IMR-90 (cell line): ENCODE measurements around the gene HS3ST5. TPM values are rescaled to one million over a fixed set of nuclear protein-coding genes. Genes with fewer than 3 reads are reported as not detected.

Source experiments
- ATAC-seq: fragments of 200-7000 bp; cut with Tn5 transposase; 2 replicates; pipeline ENCODE4 v1.9.1; 2020; ENCODE audit warnings: low read depth, mild to moderate bottlenecking, moderate library complexity
- BruUV-seq: library from RNA; stranded (reverse); fragments of 400-500 nt; replicated peaks from 2 replicates; lab custom pipeline; 2021; lab: Mats Ljungman, UMichigan
- CTCF ChIA-PET: fragments of 300-600 bp; formaldehyde crosslinking; extraction: SDS; loops from one replicate; lab custom pipeline; 2021; ENCODE audit warnings: antibody characterized with exemption; lab: Yijun Ruan, JAX
- POLR2A ChIA-PET: fragments of 300-600 bp; sonication (Branson Sonifier 250); formaldehyde crosslinking; loops from one replicate; lab custom pipeline; 2022; ENCODE audit warnings: antibody characterized with exemption; ENCODE audit not compliant: unreplicated experiment; lab: Charles Lee
- DNase-seq: peaks from one replicate; pipeline ENCODE4 v3.0.0; 2013
- H2AFZ ChIP-seq: replicated peaks from 2 replicates; pipeline ENCODE3; 2013; ENCODE audit warnings: low read length, mild to moderate bottlenecking; ENCODE audit not compliant: poor library complexity
- H2AK5ac ChIP-seq: 2 replicates; pipeline ENCODE4 v1.6.1; 2013; ENCODE audit warnings: low read depth, low read length, inconsistent platforms
- H2AK9ac ChIP-seq: replicated peaks from 2 replicates; pipeline ENCODE3; 2013; ENCODE audit warnings: mild to moderate bottlenecking, low read depth, low read length, moderate library complexity; ENCODE audit not compliant: poor library complexity
- H2BK120ac ChIP-seq: 2 replicates; pipeline ENCODE4 v1.6.1; 2013; ENCODE audit warnings: low read depth, low read length, inconsistent platforms
- H2BK15ac ChIP-seq: 3 replicates; pipeline ENCODE4 v1.6.1; 2013; ENCODE audit warnings: low read depth, low read length, inconsistent platforms
- H2BK20ac ChIP-seq: 2 replicates; pipeline ENCODE4 v1.6.1; 2013; ENCODE audit warnings: low read depth, mild to moderate bottlenecking, inconsistent platforms, low read length, moderate library complexity
- H2BK5ac ChIP-seq: 2 replicates; pipeline ENCODE4 v1.6.1; 2013; ENCODE audit warnings: mild to moderate bottlenecking, low read depth, low read length, inconsistent platforms; ENCODE audit not compliant: poor library complexity, severe bottlenecking
- H3K14ac ChIP-seq: replicated peaks from 2 replicates; pipeline ENCODE4 v1.6.1; 2013; ENCODE audit warnings: low read depth, low read length, inconsistent platforms
- H3K18ac ChIP-seq: 2 replicates; pipeline ENCODE4 v1.6.1; 2013; ENCODE audit warnings: low read depth, low read length, control low read depth
- H3K23ac ChIP-seq: 2 replicates; pipeline ENCODE4 v1.6.1; 2013; ENCODE audit warnings: low read depth, low read length, inconsistent platforms
- H3K27ac ChIP-seq: 2 replicates; pipeline ENCODE4 v1.5.1; 2013; ENCODE audit warnings: mild to moderate bottlenecking, control low read depth, low read length; ENCODE audit not compliant: insufficient read depth
- H3K27me3 ChIP-seq: 2 replicates; pipeline ENCODE4 v1.6.1; 2013; ENCODE audit warnings: low read length; ENCODE audit not compliant: control insufficient read depth, insufficient read depth
- H3K36me3 ChIP-seq: 2 replicates; pipeline ENCODE4 v1.6.1; 2013; ENCODE audit warnings: low read length, mixed read lengths; ENCODE audit not compliant: control insufficient read depth, insufficient read depth
- H3K4ac ChIP-seq: 2 replicates; pipeline ENCODE4 v1.6.1; 2013; ENCODE audit warnings: low read depth, low read length, inconsistent platforms
- H3K4me1 ChIP-seq: 2 replicates; pipeline ENCODE4 v1.6.1; 2013; ENCODE audit warnings: low read length, mixed read lengths; ENCODE audit not compliant: control insufficient read depth, insufficient read depth
- H3K4me2 ChIP-seq: 2 replicates; pipeline ENCODE4 v1.6.1; 2013; ENCODE audit warnings: low read depth, mild to moderate bottlenecking, control low read depth, low read length, moderate library complexity
- H3K4me3 ChIP-seq: 2 replicates; pipeline ENCODE4 v1.5.1; 2013; ENCODE audit warnings: low read depth, mild to moderate bottlenecking, control low read depth, low read length, moderate library complexity; ENCODE audit not compliant: insufficient read depth
- H3K56ac ChIP-seq: 2 replicates; pipeline ENCODE4 v1.6.1; 2013; ENCODE audit warnings: low read length, inconsistent platforms; ENCODE audit not compliant: insufficient read depth; ENCODE audit errors: extremely low read depth
- H3K79me1 ChIP-seq, 2 experiments: 2 replicates each; pipeline ENCODE4 v1.6.1; 2013; ENCODE audit warnings: low read length in 2 of 2, inconsistent platforms in 1 of 2, low read depth in 1 of 2
- H3K9ac ChIP-seq: 2 replicates; pipeline ENCODE4 v1.6.1; 2013; ENCODE audit warnings: low read depth, low read length, control low read depth
- H3K9me1 ChIP-seq: 2 replicates; pipeline ENCODE4 v1.6.1; 2013; ENCODE audit warnings: low read length, inconsistent platforms; ENCODE audit not compliant: insufficient read depth
- H3K9me3 ChIP-seq: 2 replicates; pipeline ENCODE4 v1.6.1; 2013; ENCODE audit warnings: low read length; ENCODE audit not compliant: control insufficient read depth, insufficient read depth
- H4K20me1 ChIP-seq: 2 replicates; pipeline ENCODE4 v1.6.1; 2013; ENCODE audit warnings: low read length, inconsistent platforms; ENCODE audit not compliant: insufficient read depth
- H4K5ac ChIP-seq: 2 replicates; pipeline ENCODE4 v1.6.1; 2013; ENCODE audit warnings: mild to moderate bottlenecking, low read depth, low read length, control low read depth
- H4K8ac ChIP-seq, 2 experiments: 2 replicates each; pipeline ENCODE4 v1.6.1; 2013; ENCODE audit warnings: low read depth in 2 of 2, low read length in 2 of 2, control low read depth in 1 of 2, inconsistent platforms in 1 of 2
- H4K91ac ChIP-seq: 2 replicates; pipeline ENCODE4 v1.6.1; 2013; ENCODE audit warnings: low read depth, low read length, inconsistent platforms; ENCODE audit not compliant: insufficient read depth
- BHLHE40 ChIP-seq: fragments of 150-350 bp; IDR thresholded peaks from 2 replicates; pipeline ENCODE4 v1.6.1; 2016; ENCODE audit warnings: mild to moderate bottlenecking, low read depth, low read length
- CEBPB ChIP-seq: IDR thresholded peaks from 2 replicates; pipeline ENCODE4 v1.6.1; 2012; ENCODE audit warnings: low read depth, low read length, improper control_type of control experiment
- CHD1 ChIP-seq: IDR thresholded peaks from 2 replicates; pipeline ENCODE4 v1.6.1; 2012; ENCODE audit warnings: low read depth, low read length, improper control_type of control experiment
- CTCF ChIP-seq: conservative IDR thresholded peaks from 2 replicates; pipeline ENCODE4 v1.5.1; 2012; ENCODE audit warnings: mild to moderate bottlenecking, low read depth, low read length, improper control_type of control experiment
- ELK1 ChIP-seq: fragments of 150-350 bp; IDR thresholded peaks from 2 replicates; pipeline ENCODE4 v1.6.1; 2016; ENCODE audit warnings: low read depth, mild to moderate bottlenecking, low read length, moderate library complexity, borderline replicate concordance
- FOS ChIP-seq: fragments of 150-350 bp; IDR thresholded peaks from 2 replicates; pipeline ENCODE4 v1.6.1; 2016; ENCODE audit warnings: low read depth, low read length
- MAFK ChIP-seq: IDR thresholded peaks from 2 replicates; pipeline ENCODE4 v1.6.1; 2012; ENCODE audit warnings: low read depth, low read length, improper control_type of control experiment
- MAZ ChIP-seq: IDR thresholded peaks from 2 replicates; pipeline ENCODE4 v1.6.1; 2012; ENCODE audit warnings: low read depth, mild to moderate bottlenecking, low read length, improper control_type of control experiment, moderate library complexity, borderline replicate concordance
- MXI1 ChIP-seq: IDR thresholded peaks from 2 replicates; pipeline ENCODE4 v1.6.1; 2012; ENCODE audit warnings: low read depth, mild to moderate bottlenecking, low read length, moderate library complexity, borderline replicate concordance
- NFE2L2 ChIP-seq: fragments of 150-350 bp; IDR thresholded peaks from 2 replicates; pipeline ENCODE4 v1.6.1; 2016; ENCODE audit warnings: low read depth, mild to moderate bottlenecking, low read length
- POLR2A ChIP-seq: IDR thresholded peaks from 2 replicates; pipeline ENCODE4 v1.6.1; 2012; ENCODE audit warnings: mild to moderate bottlenecking, low read depth, low read length
- RAD21 ChIP-seq: IDR thresholded peaks from 2 replicates; pipeline ENCODE4 v1.6.1; 2012; ENCODE audit warnings: low read length, improper control_type of control experiment
- RCOR1 ChIP-seq: IDR thresholded peaks from 2 replicates; pipeline ENCODE4 v1.6.1; 2012; ENCODE audit warnings: mild to moderate bottlenecking, low read length, improper control_type of control experiment; ENCODE audit not compliant: insufficient replicate concordance
- RFX5 ChIP-seq: IDR thresholded peaks from 2 replicates; pipeline ENCODE4 v1.8.0; 2012; ENCODE audit warnings: low read depth, mild to moderate bottlenecking, low read length, moderate library complexity
- SMC3 ChIP-seq: fragments of 150-350 bp; IDR thresholded peaks from 2 replicates; pipeline ENCODE4 v1.6.1; 2016; ENCODE audit warnings: low read depth, mild to moderate bottlenecking, antibody characterized with exemption, low read length, moderate library complexity
- USF2 ChIP-seq: fragments of 150-350 bp; IDR thresholded peaks from 2 replicates; pipeline ENCODE4 v1.6.1; 2017; ENCODE audit warnings: mild to moderate bottlenecking, antibody characterized with exemption, low read length, low read depth
- WGBS, 2 experiments: methylation state at CpG; one replicate each; pipeline versions ENCODE4 v1.1.5 to v1.1.7; 2013; ENCODE audit warnings: missing lambda C conversion rate in 2 of 2; ENCODE audit not compliant: insufficient read length in 1 of 2; ENCODE audit errors: extremely low coverage in 2 of 2; 5-methylcytosine and 5-hydroxymethylcytosine counted together
- dilution Hi-C: fragments of 300-500 bp; cut with HindIII; formaldehyde crosslinking; loops from one replicate; pipeline ENCODE4 v1.14.3; 2018; ENCODE audit warnings: low sequenced_read_pairs; ENCODE audit not compliant: unreplicated experiment
- in situ Hi-C: fragments of 300-500 bp; cut with MboI; formaldehyde crosslinking; loops from 3 replicates; pipeline ENCODE4 v1.14.3; 2019; ENCODE audit warnings: low sequenced_read_pairs, inconsistent platforms, mixed read lengths
- intact Hi-C: fragments of 100-400 bp; cut with micrococcal nuclease; formaldehyde crosslinking; loops from 2 replicates; pipeline ENCODE4 v1.10.0; 2022
- polyA plus RNA-seq, 3 experiments: library from polyadenylated mRNA; depleted of rRNA; stranded (reverse); fragments of >200 nt; gene quantifications; 2 replicates each; pipeline ENCODE4 v1.2.3, GENCODE V29; 2012; ENCODE audit warnings: low replicate concordance in 1 of 3
- total RNA-seq: library from RNA; depleted of rRNA; stranded (reverse); fragments of >200 nt; gene quantifications from 2 replicates; pipeline ENCODE4 v1.2.3, GENCODE V29; 2012

HS3ST5 gene
- total and polyA plus RNA-seq, 2 of the 4 experiments (the other 2 are of a cell fraction): not detected

- in situ Hi-C loops (no loop called here), dilution Hi-C loops (no loop called here), intact Hi-C loops (loop anchor here (1.0 to 5.0 kb wide), 2 partner anchors 197 to 309 kb away; no protein-coding TSS in a partner anchor)
- H3K56ac ChIP-seq: no peak overlapping the region
- TF ChIP-seq CHD1 (no peak), ELK1 (no peak), NFE2L2 (no peak), FOS (no peak), USF2 (no peak), SMC3 (peak; percentile 35; the same call in 1 of the 2 replicates), CEBPB (no peak), MAZ (no peak), CTCF (peak; percentile 55), MXI1 (no peak), BHLHE40 (no peak), RCOR1 (no peak), RAD21 (peak; percentile 22; the same call in 1 of the 2 replicates), RFX5 (no peak), MAFK (no peak), POLR2A (no peak)
- H4K91ac ChIP-seq: no peak overlapping the region
- H4K20me1 ChIP-seq: no peaks in the 10 kb centered on the region
- H3K27me3 ChIP-seq: no peaks in the 10 kb centered on the region
- no peak overlapping the region for H3K9ac ChIP-seq
- no peaks in the 10 kb centered on the region for H3K4me1 ChIP-seq
- H2BK120ac ChIP-seq: no peak overlapping the region
- H2BK20ac ChIP-seq: no peak overlapping the region
- no peak overlapping the region for H3K27ac ChIP-seq
- ChIA-PET POLR2A (no interaction called here), CTCF (interaction anchor here (0.7 to 1.5 kb wide), 11 partner anchors 9 to 324 kb away, joined by 3 to 12 read pairs (median 4); no protein-coding TSS in a partner anchor)
- H4K8ac ChIP-seq: no peak overlapping the region
- no peaks in the 10 kb centered on the region for H3K9me3 ChIP-seq
- WGBS, 2 experiments: no CpG with 5 or more reads among the region's 1 CpG
- no peak overlapping the region for H2AK9ac ChIP-seq
- H3K79me1 ChIP-seq: no peaks in the 10 kb centered on the region
- H3K4me3 ChIP-seq: no peak overlapping the region
- BruUV-seq: no TSS peak
- H2BK5ac ChIP-seq: no peak overlapping the region
- H3K4me2 ChIP-seq: no peak overlapping the region
- peak; percentile 66 for ATAC-seq
- no peak overlapping the region for H2AK5ac ChIP-seq
- H3K4ac ChIP-seq: no peak overlapping the region
- no peaks in the 10 kb centered on the region for H3K36me3 ChIP-seq
- no peak overlapping the region for H3K14ac ChIP-seq
- H4K5ac ChIP-seq: no peak overlapping the region
- H3K23ac ChIP-seq: no peak overlapping the region
- H2BK15ac ChIP-seq: no peak overlapping the region
- H3K9me1 ChIP-seq: no peaks in the 10 kb centered on the region
- H2AFZ ChIP-seq: no peak overlapping the region
- H3K18ac ChIP-seq: no peak overlapping the region
- peak; percentile 24 for DNase-seq
These were observed 38.4 kb downstream of the HS3ST5 start for GRCh38 chr6:114304304-114304887.
